Calu3 (cell line): ENCODE results near the gene CKAP2. TPM values are rescaled to one million over a fixed set of nuclear protein-coding genes. Genes with fewer than 3 reads are reported as not detected.

Experiments used
- BruUV-seq: library from RNA; stranded (reverse); fragments of 400-500 nt; replicated peaks from 2 replicates; lab custom pipeline; 2021; lab: Mats Ljungman, UMichigan
- CTCF ChIA-PET: fragments of 300-600 bp; sonication (Branson Sonifier 250); formaldehyde crosslinking; loops from one replicate; lab custom pipeline; 2022; ENCODE audit warnings: antibody characterized with exemption; lab: Charles Lee
- DNase-seq: peaks from one replicate; pipeline ENCODE4 v3.0.0; 2022
- H3K27ac Mint-ChIP-seq: one replicate; pipeline ENCODE4 v1.8.0; 2022; ENCODE audit warnings: mixed read lengths; ENCODE audit not compliant: unreplicated experiment
- H3K27me3 Mint-ChIP-seq: one replicate; pipeline ENCODE4 v1.8.0; 2022; ENCODE audit warnings: mixed read lengths; ENCODE audit not compliant: unreplicated experiment
- H3K36me3 Mint-ChIP-seq: one replicate; pipeline ENCODE4 v1.8.0; 2022; ENCODE audit warnings: mild to moderate bottlenecking, moderate library complexity, mixed read lengths; ENCODE audit not compliant: insufficient read depth, unreplicated experiment
- H3K4me1 Mint-ChIP-seq: one replicate; pipeline ENCODE4 v1.8.0; 2022; ENCODE audit warnings: mild to moderate bottlenecking, low read depth, mixed read lengths; ENCODE audit not compliant: unreplicated experiment
- H3K4me3 Mint-ChIP-seq: one replicate; pipeline ENCODE4 v1.8.0; 2022; ENCODE audit warnings: mild to moderate bottlenecking, low read depth, moderate library complexity, mixed read lengths; ENCODE audit not compliant: unreplicated experiment
- H3K9me3 Mint-ChIP-seq: one replicate; pipeline ENCODE4 v1.8.0; 2022; ENCODE audit warnings: low read depth, mixed read lengths; ENCODE audit not compliant: unreplicated experiment
- CTCF ChIP-seq: fragments of 200-600 bp; IDR thresholded peaks from one replicate; pipeline ENCODE4 v1.8.0; 2022; ENCODE audit warnings: antibody characterized with exemption; ENCODE audit not compliant: unreplicated experiment
- intact Hi-C: fragments of 100-400 bp; cut with micrococcal nuclease; formaldehyde crosslinking; loops from one replicate; pipeline ENCODE4 v1.10.0; 2022; ENCODE audit not compliant: unreplicated experiment
- total RNA-seq: library from RNA; stranded (reverse); gene quantifications from 2 replicates; pipeline ENCODE4 v1.2.3, GENCODE V29; 2022

CKAP2 gene
- total RNA-seq, 1 experiment from 2014 or later = 57.7 TPM

- BruUV-seq = no TSS peak
- no peak overlapping the region for H3K4me3 Mint-ChIP-seq
- no peak overlapping the region for H3K27ac Mint-ChIP-seq
- DNase-seq = no peak
- peaks cover 17% of the 10 kb centered on the region for H3K36me3 Mint-ChIP-seq
- intact Hi-C loops = loop anchor here (5.0 kb wide), 1 partner anchor 34 kb away; no protein-coding TSS in a partner anchor
- no peaks in the 10 kb centered on the region for H3K9me3 Mint-ChIP-seq
- CTCF ChIA-PET = no interaction called here
- no peak for TF ChIP-seq CTCF
- H3K4me1 Mint-ChIP-seq = peaks cover 8% of the 10 kb centered on the region
- H3K27me3 Mint-ChIP-seq = no peaks in the 10 kb centered on the region
These were observed 9.0 kb upstream of the CKAP2 start for GRCh38 chr13:52446265-52446664.

GRCh38 chr13:52447354-52447753 lies 7.9 kb upstream of the CKAP2 start:
- intact Hi-C loops = loop anchor here (5.0 kb wide), 1 partner anchor 35 kb away; no protein-coding TSS in a partner anchor
- no peak for TF ChIP-seq CTCF
- DNase-seq = no peak
- no TSS peak for BruUV-seq
- Mint-ChIP-seq H3K9me3 (no peaks in the 10 kb centered on the region), H3K36me3 (peaks cover 17% of the 10 kb centered on the region), H3K4me3 (no peak overlapping the region), H3K4me1 (peaks cover 8% of the 10 kb centered on the region), H3K27ac (no peak overlapping the region), H3K27me3 (no peaks in the 10 kb centered on the region)
- CTCF ChIA-PET = no interaction called here

DNA sequence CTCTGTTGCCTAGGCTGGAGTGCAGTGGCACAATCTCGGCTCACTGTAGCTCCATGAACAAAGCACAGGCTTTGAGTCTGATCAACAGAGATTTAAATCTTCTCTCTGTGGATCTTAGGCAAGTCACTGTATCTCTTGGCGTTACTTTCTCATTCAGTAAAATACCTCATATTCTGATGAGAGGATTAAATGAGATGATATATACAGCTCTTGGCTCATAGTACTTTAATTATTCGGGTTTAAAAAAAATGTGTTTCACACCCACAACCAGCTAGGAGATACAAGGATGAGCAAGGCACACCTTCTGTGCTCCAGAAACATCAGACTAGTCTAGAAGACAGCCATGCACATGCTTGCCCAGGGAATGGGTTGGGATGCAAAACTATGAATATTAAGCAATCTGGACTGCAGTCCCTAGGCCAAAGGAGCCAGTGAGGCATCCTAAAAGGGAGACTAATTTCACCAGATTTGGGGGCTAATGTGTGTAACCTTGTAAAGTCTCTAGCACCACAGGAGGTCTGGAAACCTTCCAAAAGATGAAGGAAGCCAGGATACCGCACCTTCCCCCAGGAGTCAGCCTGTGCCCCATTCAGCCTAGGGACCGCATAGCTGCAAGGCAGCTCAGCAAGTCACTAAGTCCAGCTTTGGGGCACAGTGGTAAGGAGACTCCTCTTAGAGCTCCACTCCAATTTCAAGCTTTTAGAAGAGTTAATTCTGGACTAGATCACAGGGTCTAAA lies 7.3 kb upstream of the CKAP2 start:
- intact Hi-C loops = loop anchor here (5.0 kb wide), 1 partner anchor 36 kb away; no protein-coding TSS in a partner anchor
- BruUV-seq = no TSS peak
- Mint-ChIP-seq H3K36me3 (peaks cover 17% of the 10 kb centered on the region), H3K27me3 (no peaks in the 10 kb centered on the region), H3K27ac (no peak overlapping the region), H3K4me3 (no peak overlapping the region), H3K9me3 (no peaks in the 10 kb centered on the region), H3K4me1 (peaks cover 10% of the 10 kb centered on the region)
- CTCF ChIA-PET = no interaction called here
- DNase-seq = no peak
- no peak for TF ChIP-seq CTCF

DNA sequence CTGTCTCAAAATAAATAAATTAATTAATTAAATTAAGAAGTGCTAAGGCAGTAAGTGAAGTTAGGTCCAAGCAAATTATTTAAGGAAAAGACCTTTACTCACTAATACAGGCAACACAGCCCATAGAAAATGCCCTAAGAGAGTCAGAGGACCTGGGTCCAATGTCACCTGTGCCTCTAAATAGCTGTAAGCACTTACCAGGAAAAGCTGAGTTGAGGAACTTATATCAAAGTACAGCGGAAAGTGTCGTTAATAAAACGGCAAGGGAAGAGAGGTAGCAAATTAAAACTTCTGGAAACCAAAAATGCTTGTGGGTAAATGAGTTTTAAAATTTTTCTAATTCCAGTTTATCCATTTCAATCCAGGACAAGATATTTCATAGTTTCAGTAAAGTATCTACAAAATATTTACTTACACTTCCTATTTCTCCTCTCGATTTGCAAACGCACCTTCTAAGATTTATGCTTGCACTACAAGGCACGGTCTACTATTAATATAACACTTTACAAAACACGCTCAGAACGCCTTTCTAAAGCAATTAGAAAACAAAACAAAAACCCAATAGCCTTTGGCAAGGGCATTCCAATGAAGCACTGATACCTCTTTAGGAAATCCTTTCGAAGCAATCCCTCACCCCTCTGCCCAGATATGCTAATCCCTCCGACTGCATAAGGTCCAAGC lies 5.8 kb upstream of the CKAP2 start:
- no peak for DNase-seq
- H3K4me1 Mint-ChIP-seq = peaks cover 25% of the 10 kb centered on the region
- H3K27me3 Mint-ChIP-seq = no peaks in the 10 kb centered on the region
- peak overlapping the region; percentile 71 for H3K27ac Mint-ChIP-seq
- H3K9me3 Mint-ChIP-seq = no peaks in the 10 kb centered on the region
- CTCF ChIA-PET = interaction anchor here (1.5 to 2.4 kb wide), 4 partner anchors 27 to 106 kb away, joined by 4 to 20 read pairs (median 12); no protein-coding TSS in a partner anchor
- peak overlapping the region; percentile 82 for H3K4me3 Mint-ChIP-seq
- H3K36me3 Mint-ChIP-seq = peaks cover 22% of the 10 kb centered on the region
- BruUV-seq = TSS peak; percentile 47
- no peak for TF ChIP-seq CTCF
- intact Hi-C loops = loop anchor here (1.0 to 5.0 kb wide), 3 partner anchors 37 to 106 kb away; no protein-coding TSS in a partner anchor
